Naive thymus-derived CD4-positive, alpha-beta T cell (primary cell): Measurements from ENCODE around the gene AVEN. TPM values are rescaled to one million over a fixed set of nuclear protein-coding genes. Genes with fewer than 3 reads are reported as not detected.
"Not testable (repeated sequence)": the region's sequence is repeated elsewhere in the genome, so short reads cannot be mapped to it uniquely, and the experiment has no call there.

Experiments used
- ATAC-seq: fragments of 150-1000 bp; cut with Tn5 transposase; 2 replicates; pipeline ENCODE4 v1.10.0; 2021; ENCODE audit warnings: mild to moderate bottlenecking, moderate library complexity
- CTCF ChIA-PET: fragments of 350-600 bp; sonication (Branson Sonifier 250); formaldehyde crosslinking; loops from one replicate; lab custom pipeline; 2021; ENCODE audit warnings: antibody characterized with exemption; lab: Charles Lee
- POLR2A ChIA-PET: fragments of 350-600 bp; sonication (Branson Sonifier 250); formaldehyde crosslinking; loops from one replicate; lab custom pipeline; 2021; ENCODE audit warnings: antibody characterized with exemption, inconsistent platforms; lab: Charles Lee
- DNase-seq, 9 donors: peaks; one replicate each; pipeline versions ENCODE4 v3.0.0 to v3.0.0-alpha.2; 2020 to 2022; ENCODE audit warnings: mixed read lengths in 1 of 9
- H3K27ac ChIP-seq: one replicate; pipeline ENCODE4 v1.7.0; 2013; ENCODE audit warnings: mild to moderate bottlenecking, low read depth, low read length, moderate library complexity
- H3K27me3 ChIP-seq, 2 donors: one replicate each; pipeline ENCODE4 v1.7.0; 2013; ENCODE audit warnings: low read length in 2 of 2, mild to moderate bottlenecking in 2 of 2, moderate library complexity in 2 of 2; ENCODE audit not compliant: control insufficient read depth in 2 of 2, insufficient read depth in 2 of 2
- H3K36me3 ChIP-seq, 3 experiments: 1 replicate in 2 of 3; 2 replicates in 1 of 3; pipeline ENCODE4 v1.7.0; 2013; ENCODE audit warnings: low read length in 3 of 3, mild to moderate bottlenecking in 3 of 3, moderate library complexity in 1 of 3; ENCODE audit not compliant: insufficient read depth in 3 of 3, control insufficient read depth in 2 of 3
- H3K4me1 ChIP-seq, 2 donors: one replicate each; pipeline ENCODE4 v1.7.0; 2013; ENCODE audit warnings: low read length in 2 of 2, mild to moderate bottlenecking in 2 of 2, moderate library complexity in 1 of 2; ENCODE audit not compliant: control insufficient read depth in 2 of 2, insufficient read depth in 2 of 2
- H3K4me3 ChIP-seq: 2 replicates; pipeline ENCODE4 v1.7.0; 2013; ENCODE audit warnings: mild to moderate bottlenecking, low read length
- H3K9me3 ChIP-seq, 3 experiments: 1 replicate in 2 of 3; 2 replicates in 1 of 3; pipeline ENCODE4 v1.7.0; 2013; ENCODE audit warnings: low read length in 3 of 3; ENCODE audit not compliant: control insufficient read depth in 2 of 3
- H3K27ac Mint-ChIP-seq, 9 donors: one replicate each; pipeline ENCODE4 v1.8.0; 2020 to 2022; ENCODE audit warnings: mixed read lengths in 9 of 9, mild to moderate bottlenecking in 8 of 9, moderate library complexity in 5 of 9, inconsistent platforms in 2 of 9
- H3K27me3 Mint-ChIP-seq, 5 donors: one replicate each; pipeline ENCODE4 v1.8.0; 2021 to 2022; ENCODE audit warnings: mixed read lengths in 5 of 5, mild to moderate bottlenecking in 1 of 5
- H3K36me3 Mint-ChIP-seq, 5 donors: one replicate each; pipeline ENCODE4 v1.8.0; 2020 to 2022; ENCODE audit warnings: mixed read lengths in 5 of 5, mild to moderate bottlenecking in 3 of 5, inconsistent platforms in 1 of 5
- H3K4me1 Mint-ChIP-seq, 7 donors: one replicate each; pipeline ENCODE4 v1.8.0; 2020 to 2022; ENCODE audit warnings: mixed read lengths in 7 of 7, mild to moderate bottlenecking in 3 of 7, inconsistent platforms in 1 of 7
- H3K4me3 Mint-ChIP-seq, 10 donors: one replicate each; pipeline ENCODE4 v1.8.0; 2020 to 2022; ENCODE audit warnings: mild to moderate bottlenecking in 10 of 10, mixed read lengths in 10 of 10, moderate library complexity in 6 of 10, inconsistent platforms in 2 of 10
- H3K9me3 Mint-ChIP-seq, 11 donors: one replicate each; pipeline ENCODE4 v1.8.0; 2020 to 2022; ENCODE audit warnings: mixed read lengths in 11 of 11, mild to moderate bottlenecking in 4 of 11, inconsistent platforms in 1 of 11, moderate library complexity in 1 of 11
- intact Hi-C, 2 donors: fragments of 100-400 bp; cut with micrococcal nuclease; formaldehyde crosslinking; loops; one replicate each; pipeline ENCODE4 v1.15.1; 2023
- polyA plus RNA-seq, 2 donors: library from polyadenylated mRNA; unstranded; fragments of 300-500 nt; fragmentation: Illumina TruSeq; gene quantifications; one replicate each; pipeline ENCODE4 v1.2.3, GENCODE V29; 2021
- total RNA-seq, 6 experiments: library from RNA in 5 of 6; stranded (reverse) in 5 of 6; gene quantifications; 1 replicate in 5 of 6; 2 replicates in 1 of 6; pipeline ENCODE4 v1.2.3 and lab custom pipeline; 2021 to 2026

AVEN gene
- total and polyA plus RNA-seq, 7 experiments from 2014 or later, result 6.4 to 12.8 (median 6.8) TPM

DNA sequence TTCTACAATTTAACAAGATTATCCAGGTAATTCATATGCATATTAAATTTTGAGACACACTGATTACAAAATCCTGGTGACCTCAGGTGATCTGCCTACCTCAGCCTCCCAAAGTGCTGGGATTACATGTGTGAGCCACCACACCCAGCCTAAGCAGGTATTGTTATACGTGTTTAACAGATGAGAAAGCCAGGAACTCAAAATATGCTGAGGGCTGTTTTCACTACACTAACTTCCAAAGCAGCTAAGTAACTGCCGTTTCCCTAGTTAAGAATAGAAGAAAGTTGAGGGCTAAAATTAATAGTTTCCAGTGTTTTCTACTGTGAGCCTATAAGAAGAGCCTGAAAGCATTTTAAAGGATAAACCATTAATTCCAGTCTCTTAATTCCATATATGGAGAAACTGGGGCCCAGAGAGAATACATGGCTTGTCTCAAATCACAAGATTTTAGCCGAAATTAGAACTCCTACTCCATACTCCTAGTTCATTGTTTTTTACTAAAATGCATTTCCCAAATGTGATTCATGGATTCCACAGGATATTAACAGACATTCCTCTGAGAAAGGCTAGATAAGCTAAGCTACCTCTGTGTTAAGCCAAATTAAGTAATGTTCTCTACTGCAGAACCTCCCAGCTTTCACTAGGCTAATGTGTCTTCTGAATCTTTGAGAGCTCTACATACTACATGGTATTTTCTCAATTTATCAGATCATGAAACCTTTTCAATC is 17.0 kb upstream of the AVEN start:
- Histone ChIP-seq H3K36me3 (no peaks in the 10 kb centered on the region), H3K4me1 (no peaks in the 10 kb centered on the region), H3K4me3 (no peak overlapping the region), H3K9me3 (no peaks in the 10 kb centered on the region), H3K27ac (no peak overlapping the region), H3K27me3 (no peaks in the 10 kb centered on the region)
- CTCF ChIA-PET, result no interaction called here
- intact Hi-C loops, result no loop called here
- POLR2A ChIA-PET, result no interaction called here
- H3K27me3 Mint-ChIP-seq, result peaks cover 0 to 15% (median under 1%) of the 10 kb centered on the region in 5 donors
- no peak overlapping the region for H3K27ac Mint-ChIP-seq
- DNase-seq (no peak), ATAC-seq (no peak)
- H3K36me3 Mint-ChIP-seq, result peaks cover 3 to 8% (median 7%) of the 10 kb centered on the region in 5 donors
- H3K4me3 Mint-ChIP-seq, result no peak overlapping the region
- H3K9me3 Mint-ChIP-seq, result peaks cover 0 to 15% (median 6%) of the 10 kb centered on the region in 11 donors
- H3K4me1 Mint-ChIP-seq, result no peaks in the 10 kb centered on the region

DNA sequence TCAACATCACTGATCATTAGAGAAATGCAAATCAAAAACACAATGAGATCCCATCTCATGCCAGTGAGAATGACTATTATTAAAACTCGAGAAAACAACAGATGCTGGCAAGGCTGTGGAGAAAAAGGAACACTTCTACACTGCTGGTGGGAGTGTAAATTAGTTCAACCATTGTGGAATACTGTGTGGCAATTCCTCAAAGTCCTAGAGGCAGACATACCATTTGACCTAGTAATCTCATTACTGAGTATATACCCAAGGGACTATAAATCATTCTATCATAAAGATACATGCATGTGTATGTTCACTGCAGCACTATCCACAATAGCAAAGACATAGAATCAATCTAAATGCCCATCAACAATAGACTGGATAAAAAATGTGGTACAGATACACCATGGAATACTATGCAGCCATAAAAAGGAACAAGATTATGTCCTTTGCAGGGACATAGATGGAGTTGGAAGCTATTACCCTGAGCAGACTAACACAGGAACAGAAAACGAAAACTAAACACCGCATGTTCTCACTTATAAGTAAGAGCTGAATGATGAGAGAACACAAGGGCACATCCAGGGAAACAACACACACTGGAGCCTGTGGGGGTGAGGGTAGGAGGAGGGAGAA is 15.2 kb upstream of the AVEN start:
- H3K27ac ChIP-seq, result no peak overlapping the region
- no peak for DNase-seq
- peaks cover 0 to 16% (median 6%) of the 10 kb centered on the region in 5 donors for H3K27me3 Mint-ChIP-seq
- no peaks in the 10 kb centered on the region for H3K27me3 ChIP-seq
- H3K36me3 Mint-ChIP-seq, result peaks cover 15 to 20% (median 20%) of the 10 kb centered on the region in 5 donors
- intact Hi-C loops, result no loop called here
- no peak overlapping the region for H3K27ac Mint-ChIP-seq
- POLR2A ChIA-PET, result interaction anchor here (0.6 kb wide), 1 partner anchor 321 kb away, joined by 3 read pairs; no protein-coding TSS in a partner anchor
- H3K4me1 ChIP-seq, result no peaks in the 10 kb centered on the region
- no peaks in the 10 kb centered on the region for H3K36me3 ChIP-seq
- no peaks in the 10 kb centered on the region for H3K4me1 Mint-ChIP-seq
- H3K4me3 Mint-ChIP-seq, result no peak overlapping the region
- no peak overlapping the region for H3K4me3 ChIP-seq
- no peak for ATAC-seq
- H3K9me3 Mint-ChIP-seq, result peaks cover 0 to 32% (median 21%) of the 10 kb centered on the region in 11 donors
- peaks cover 0 to 4% (median 0%) of the 10 kb centered on the region in 3 experiments for H3K9me3 ChIP-seq
- CTCF ChIA-PET, result no interaction called here

DNA sequence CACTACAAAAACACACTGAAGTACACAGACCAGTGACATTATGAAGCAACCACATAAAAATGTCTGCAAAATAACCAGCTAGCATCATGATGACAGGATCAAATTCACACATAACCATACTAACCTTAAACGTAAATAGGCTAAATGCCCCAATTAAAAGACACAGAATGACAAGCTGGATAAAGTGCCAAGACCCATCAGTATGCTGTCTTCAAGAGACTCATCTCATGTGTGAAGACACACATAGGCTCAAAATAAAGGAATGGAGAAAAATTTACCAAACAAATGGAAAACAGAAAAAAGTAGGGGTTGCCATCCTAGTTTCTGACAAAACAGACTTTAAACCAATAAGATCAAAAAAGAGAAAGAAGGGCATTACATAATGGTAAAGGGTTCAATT is 11.4 kb upstream of the AVEN start:
- POLR2A ChIA-PET, ATAC-seq, H3K4me1 ChIP-seq, H3K4me1 Mint-ChIP-seq, H3K4me3 Mint-ChIP-seq, H3K27ac ChIP-seq, H3K4me3 ChIP-seq, H3K36me3 ChIP-seq, intact Hi-C loops, H3K27ac Mint-ChIP-seq, H3K27me3 ChIP-seq, DNase-seq, H3K9me3 ChIP-seq: not testable (repeated sequence)
- Mint-ChIP-seq H3K36me3 (peaks cover 18 to 25% (median 22%) of the 10 kb centered on the region in 5 donors), H3K9me3 (peaks cover 0 to 38% (median 22%) of the 10 kb centered on the region in 11 donors), H3K27me3 (peaks cover 0 to 16% (median 6%) of the 10 kb centered on the region in 5 donors)
- CTCF ChIA-PET, result interaction anchor here (1.1 kb wide), 1 partner anchor 9 kb away, joined by 3 read pairs; no protein-coding TSS in a partner anchor

DNA sequence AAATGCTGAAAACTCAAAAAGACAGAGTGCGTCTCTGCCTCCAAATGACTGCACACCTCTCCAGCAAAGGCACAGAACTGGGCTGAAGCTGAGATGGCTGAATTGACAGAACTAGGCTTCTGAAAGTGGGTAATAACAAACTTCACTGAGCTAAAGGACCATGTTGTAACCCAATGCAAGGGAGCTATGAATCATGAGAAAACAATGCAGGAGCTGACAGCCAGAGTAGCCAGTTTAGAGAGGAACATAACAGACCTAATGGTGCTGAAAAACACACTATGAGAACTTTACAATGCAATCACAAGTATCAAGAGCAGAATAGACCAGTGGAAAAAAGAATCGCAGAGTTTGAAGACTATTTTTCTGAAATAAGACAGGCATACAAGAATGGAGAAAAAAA is 10.1 kb upstream of the AVEN start:
- Mint-ChIP-seq H3K27ac (no peak overlapping the region), H3K4me3 (no peak overlapping the region), H3K9me3 (peaks cover 0 to 38% (median 22%) of the 10 kb centered on the region in 11 donors), H3K4me1 (no peaks in the 10 kb centered on the region), H3K36me3 (peaks cover 18 to 25% (median 22%) of the 10 kb centered on the region in 5 donors), H3K27me3 (peaks cover 0 to 16% (median 6%) of the 10 kb centered on the region in 5 donors)
- H3K4me3 ChIP-seq, result no peak overlapping the region
- H3K27ac ChIP-seq, result no peak overlapping the region
- H3K27me3 ChIP-seq, result no peaks in the 10 kb centered on the region
- intact Hi-C loops, result no loop called here
- no peaks in the 10 kb centered on the region for H3K4me1 ChIP-seq
- ATAC-seq (no peak), DNase-seq (no peak)
- POLR2A ChIA-PET, result no interaction called here
- no peaks in the 10 kb centered on the region for H3K36me3 ChIP-seq
- CTCF ChIA-PET, result no interaction called here
- H3K9me3 ChIP-seq, result peaks cover 0 to 4% (median 0%) of the 10 kb centered on the region in 3 experiments

DNA sequence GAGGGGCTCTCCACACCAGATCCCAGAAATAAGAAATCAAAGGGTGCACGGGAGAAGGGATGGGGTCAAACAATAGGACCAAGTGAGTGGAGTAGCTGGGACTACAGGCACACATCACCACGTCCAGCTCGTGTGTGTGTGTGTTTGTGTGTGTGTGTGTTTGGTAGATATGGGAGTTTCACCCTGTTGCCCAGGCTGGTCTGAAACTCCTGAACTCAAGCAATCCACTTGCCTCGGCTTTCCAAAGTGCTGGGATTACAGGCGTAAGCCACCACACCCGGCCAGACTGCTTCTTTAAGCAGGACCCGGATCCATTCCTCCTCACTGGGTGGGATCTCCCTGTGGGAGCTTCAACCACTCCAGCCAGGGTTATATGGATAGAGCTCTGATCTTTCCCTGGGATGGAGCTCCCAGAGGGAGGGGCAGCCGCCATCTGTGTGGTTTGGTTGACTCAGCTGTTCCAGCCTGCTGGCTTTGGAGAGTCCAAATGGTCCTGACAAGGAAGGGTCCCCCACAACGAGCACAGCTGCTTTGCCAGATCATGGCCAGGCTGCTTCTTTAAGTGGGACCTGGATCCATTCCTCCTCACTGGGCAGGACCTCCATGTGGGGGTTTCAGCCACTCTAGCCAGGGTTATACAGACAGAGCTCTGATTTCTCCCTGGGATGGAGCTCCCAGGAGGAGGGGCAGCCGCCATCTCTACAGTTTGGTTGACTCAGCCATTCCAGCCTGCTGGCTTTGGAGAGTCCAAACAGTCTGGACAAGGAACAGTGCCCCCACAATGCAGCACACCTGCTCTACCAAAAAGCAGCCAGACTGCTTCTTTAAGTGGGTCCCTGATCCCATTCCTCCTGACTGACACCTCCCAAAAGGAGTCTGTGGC is 9.1 kb upstream of the AVEN start:
- no peaks in the 10 kb centered on the region for H3K36me3 ChIP-seq
- H3K27ac ChIP-seq, result no peak overlapping the region
- H3K4me3 ChIP-seq, result no peak overlapping the region
- Mint-ChIP-seq H3K9me3 (peaks cover 0 to 38% (median 22%) of the 10 kb centered on the region in 11 donors), H3K36me3 (peaks cover 18 to 25% (median 22%) of the 10 kb centered on the region in 5 donors), H3K27me3 (peaks cover 0 to 16% (median 6%) of the 10 kb centered on the region in 5 donors), H3K4me1 (peaks cover 0 to 6% (median 0%) of the 10 kb centered on the region in 7 donors), H3K4me3 (no peak overlapping the region), H3K27ac (no peak overlapping the region)
- peaks cover 0 to 4% (median 0%) of the 10 kb centered on the region in 3 experiments for H3K9me3 ChIP-seq
- no peak for ATAC-seq
- ChIA-PET POLR2A (interaction anchor here (1.7 kb wide), 1 partner anchor 9 kb away, joined by 3 read pairs; the partner anchor contains the start of gene AVEN), CTCF (no interaction called here)
- no peak for DNase-seq
- intact Hi-C loops, result no loop called here
- no peaks in the 10 kb centered on the region for H3K27me3 ChIP-seq
- no peaks in the 10 kb centered on the region for H3K4me1 ChIP-seq

DNA sequence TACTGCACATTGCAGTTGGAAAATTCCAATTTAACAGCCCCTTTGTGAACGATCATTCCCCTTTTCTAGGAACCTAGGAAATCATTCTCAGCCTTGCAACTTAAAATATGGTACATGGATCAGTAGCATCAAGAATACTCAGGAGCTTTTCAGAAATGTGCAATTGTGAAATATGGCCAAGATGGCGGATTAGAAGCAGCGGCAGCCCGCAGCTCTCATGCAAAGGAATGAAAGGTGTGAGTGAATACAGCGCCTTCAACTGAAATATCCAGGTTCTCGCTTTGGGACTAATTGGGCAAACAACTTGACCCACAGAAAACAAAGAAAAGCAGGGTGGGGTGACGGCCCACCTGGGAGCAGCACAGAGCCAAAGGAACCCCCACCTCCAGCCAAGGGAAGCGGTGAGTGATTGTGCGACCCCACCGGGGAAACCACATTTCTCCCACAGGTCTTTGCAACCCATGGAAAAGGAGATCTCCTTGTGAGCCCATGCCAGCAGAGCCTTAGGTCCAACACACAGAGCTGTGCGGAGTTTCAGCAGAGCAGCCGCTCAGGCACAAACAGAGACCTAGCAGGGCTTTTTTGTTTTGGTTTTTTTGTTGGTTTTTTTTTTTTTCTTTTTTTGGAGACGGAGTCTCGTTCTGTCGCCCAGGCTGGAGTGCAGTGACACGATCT is 7.6 kb upstream of the AVEN start:
- Mint-ChIP-seq H3K9me3 (peaks cover 0 to 31% (median 22%) of the 10 kb centered on the region in 11 donors), H3K4me3 (no peak overlapping the region), H3K27ac (no peak overlapping the region), H3K36me3 (peaks cover 15 to 24% (median 20%) of the 10 kb centered on the region in 5 donors), H3K4me1 (peaks cover 0 to 6% (median 0%) of the 10 kb centered on the region in 7 donors), H3K27me3 (peaks cover 0 to 9% (median 6%) of the 10 kb centered on the region in 5 donors)
- ATAC-seq (no peak), DNase-seq (no peak)
- Histone ChIP-seq H3K9me3 (peaks cover 0 to 4% (median 0%) of the 10 kb centered on the region in 3 experiments), H3K4me3 (no peak overlapping the region), H3K4me1 (no peaks in the 10 kb centered on the region), H3K27me3 (no peaks in the 10 kb centered on the region), H3K27ac (no peak overlapping the region), H3K36me3 (no peaks in the 10 kb centered on the region)
- ChIA-PET CTCF (no interaction called here), POLR2A (no interaction called here)
- intact Hi-C loops, result no loop called here
